Gastrocnemius medialis (tissue), 4 donors: ENCODE results near the gene PNPLA6. TPM values are rescaled to one million over a fixed set of nuclear protein-coding genes. Genes with fewer than 3 reads are reported as not detected.

ENCODE experiments used
- ATAC-seq, 2 donors: fragments of 150-250 bp; one replicate each; pipeline ENCODE4 v1.9.1; 2016
- DNase-seq, 2 donors: peaks; one replicate each; pipeline ENCODE4 v3.0.0-alpha.2; 2019
- H3K27ac ChIP-seq, 4 donors: fragments of 200-600 bp; sonication (generic); 1 replicate in 1 of 4; 2 replicates in 3 of 4; pipeline ENCODE4 v1.5.1; 2016 to 2018; ENCODE audit warnings: mild to moderate bottlenecking in 2 of 4, moderate library complexity in 1 of 4
- H3K27me3 ChIP-seq, 3 donors: fragments of 200-600 bp; sonication (generic) in 2 of 3; 1 replicate in 1 of 3; 2 replicates in 2 of 3; pipeline versions ENCODE4 v1.5.1 to v1.6.0; 2016 to 2019; ENCODE audit warnings: mild to moderate bottlenecking in 1 of 3, moderate library complexity in 1 of 3
- H3K36me3 ChIP-seq, 2 donors: fragments of 200-600 bp; sonication (generic) in 1 of 2; one replicate each; pipeline ENCODE4 v1.5.1; 2017 to 2018
- H3K4me1 ChIP-seq, 2 donors: fragments of 200-600 bp; sonication (generic) in 1 of 2; one replicate each; pipeline ENCODE4 v1.5.1; 2016 to 2017; ENCODE audit warnings: mild to moderate bottlenecking in 2 of 2
- H3K4me3 ChIP-seq, 4 donors: fragments of 200-600 bp; sonication (generic) in 3 of 4; 1 replicate in 1 of 4; 2 replicates in 3 of 4; pipeline ENCODE4 v1.5.1; 2016 to 2019; ENCODE audit warnings: mild to moderate bottlenecking in 2 of 4
- H3K9me3 ChIP-seq, 3 donors: fragments of 200-600 bp; sonication (generic) in 2 of 3; 1 replicate in 1 of 3; 2 replicates in 2 of 3; pipeline ENCODE4 v1.5.1; 2016 to 2019
- CTCF ChIP-seq, 5 experiments: fragments of 450-650 bp in 3 of 5; fragments of 200-600 bp in 2 of 5; sonication (generic) in 2 of 5; IDR thresholded peaks in 4 of 5; conservative IDR thresholded peaks in 1 of 5; 1 replicate in 4 of 5; 2 replicates in 1 of 5; pipeline ENCODE4 v1.5.1; 2016 to 2019; ENCODE audit warnings: antibody characterized with exemption in 5 of 5, mild to moderate bottlenecking in 3 of 5, moderate library complexity in 3 of 5
- POLR2A ChIP-seq, 2 donors: fragments of 450-650 bp; IDR thresholded peaks; one replicate each; pipeline ENCODE4 v1.6.1; 2017; ENCODE audit warnings: antibody characterized with exemption in 2 of 2, mild to moderate bottlenecking in 2 of 2, moderate library complexity in 2 of 2
- in situ Hi-C, 4 donors: fragments of 200-750 bp; cut with MboI; loops; one replicate each; pipeline versions ENCODE4 v1.15.0 to v1.8.0; 2017; ENCODE audit warnings: low sequenced_read_pairs in 4 of 4
- intact Hi-C: fragments of 100-400 bp; cut with DNase I; formaldehyde crosslinking; loops from one replicate; pipeline ENCODE4 v1.15.1; 2023; ENCODE audit warnings: low total_unique reads
- total RNA-seq, 4 donors: library from RNA; depleted of rRNA; stranded (reverse); fragments of >200 nt; gene quantifications; one replicate each; pipeline versions ENCODE4 v1.1.0 to v1.2.3, GENCODE V29; 2016

The PNPLA6 gene
- total RNA-seq, 4 donors from 2014 or later, result 61.4 to 101 (median 75.1) TPM

DNA sequence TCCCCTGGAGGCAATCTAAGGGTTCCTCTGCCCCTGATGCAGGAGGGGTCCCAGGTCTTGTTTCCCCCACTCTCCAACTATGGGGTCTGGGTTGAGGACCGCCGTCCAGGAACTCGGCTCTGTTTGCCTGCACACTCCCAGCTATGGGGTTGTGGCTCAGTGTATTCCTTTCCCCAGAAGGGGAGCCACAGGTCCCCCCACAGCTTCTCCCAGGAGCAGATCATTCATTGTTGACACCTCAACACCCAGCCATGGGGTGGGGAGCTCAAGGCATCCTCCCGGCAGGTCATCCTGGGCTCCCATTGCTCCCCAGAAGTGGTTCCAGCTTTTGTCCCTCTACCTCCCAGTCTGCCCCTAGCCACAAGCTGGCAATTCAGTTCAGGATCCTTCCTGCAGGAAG lies 18.6 kb upstream of the PNPLA6 start:
- DNase-seq (no peak), ATAC-seq (no peak)
- Histone ChIP-seq H3K9me3 (no peaks in the 10 kb centered on the region), H3K27ac (peak overlapping the region; percentile 78 to 85 (median 80)), H3K4me1 (peaks cover 11 to 19% of the 10 kb centered on the region in 2 donors), H3K36me3 (no peaks in the 10 kb centered on the region), H3K27me3 (no peaks in the 10 kb centered on the region), H3K4me3 (peak overlapping the region; percentile 71 to 82 (median 76))
- TF ChIP-seq CTCF (IDR thresholded peaks at IDR 0.05 in 4 of 5, conservative IDR thresholded peaks at IDR 0.05 in 1 of 5) (no peak), POLR2A (IDR thresholded peaks at IDR 0.05) (no peak)
- intact Hi-C loops, result loop anchor here (2.0 kb wide), 1 partner anchor 18 kb away; the partner anchor contains the start of gene PNPLA6
- in situ Hi-C loops, result no loop called here

- H3K27me3 ChIP-seq, result no peaks in the 10 kb centered on the region
- DNase-seq (no peak), ATAC-seq (no peak)
- no peaks in the 10 kb centered on the region for H3K9me3 ChIP-seq
- H3K36me3 ChIP-seq, result no peaks in the 10 kb centered on the region
- TF ChIP-seq POLR2A (IDR thresholded peaks at IDR 0.05), result no peak
- no peak for TF ChIP-seq CTCF (IDR thresholded peaks at IDR 0.05 in 4 of 5, conservative IDR thresholded peaks at IDR 0.05 in 1 of 5)
- H3K4me1 ChIP-seq, result peaks cover 24 to 33% of the 10 kb centered on the region in 2 donors
- intact Hi-C loops, result no loop called here
- in situ Hi-C loops, result no loop called here
- H3K27ac ChIP-seq, result no peak overlapping the region
- no peak overlapping the region for H3K4me3 ChIP-seq
These were observed 16.0 kb upstream of the PNPLA6 start for GRCh38 chr19:7519361-7520130.

- in situ Hi-C loops (no loop called here), intact Hi-C loops (no loop called here)
- H3K4me1 ChIP-seq, result peaks cover 24 to 31% of the 10 kb centered on the region in 2 donors
- H3K4me3 ChIP-seq, result no peak overlapping the region
- TF ChIP-seq POLR2A (IDR thresholded peaks at IDR 0.05) (no peak), CTCF (IDR thresholded peaks at IDR 0.05 in 4 of 5, conservative IDR thresholded peaks at IDR 0.05 in 1 of 5) (no peak)
- peak overlapping the region in 1 of 4 donors; percentile 18 for H3K27ac ChIP-seq
- ATAC-seq, result no peak
- H3K36me3 ChIP-seq, result peaks cover 0 to 8% of the 10 kb centered on the region in 2 donors
- H3K9me3 ChIP-seq, result no peaks in the 10 kb centered on the region
- H3K27me3 ChIP-seq, result no peaks in the 10 kb centered on the region
- no peak for DNase-seq
These were observed 15.1 kb upstream of the PNPLA6 start for GRCh38 chr19:7520131-7521051.

- no peak for DNase-seq
- Histone ChIP-seq H3K4me1 (peaks cover 21 to 26% of the 10 kb centered on the region in 2 donors), H3K9me3 (no peaks in the 10 kb centered on the region), H3K4me3 (peak overlapping the region; percentile 67 to 95 (median 85)), H3K27ac (peak overlapping the region; percentile 45 to 84 (median 62)), H3K36me3 (peaks cover 0 to 19% of the 10 kb centered on the region in 2 donors), H3K27me3 (no peaks in the 10 kb centered on the region)
- TF ChIP-seq POLR2A (IDR thresholded peaks at IDR 0.05) (no peak), CTCF (IDR thresholded peaks at IDR 0.05 in 4 of 5, conservative IDR thresholded peaks at IDR 0.05 in 1 of 5) (no peak)
- in situ Hi-C loops, result no loop called here
- no peak for ATAC-seq
- intact Hi-C loops, result loop anchor here (1.0 to 2.0 kb wide), 4 partner anchors 13 to 422 kb away; partner anchors contain the start of genes PET100, PEX11G and XAB2
These were observed 13.9 kb upstream of the PNPLA6 start for GRCh38 chr19:7521551-7522071.
